GM15510 (cell line): ENCODE measurements around the gene OR6J1.

Experiments
- POLR2A ChIP-seq: IDR thresholded peaks from 3 replicates; pipeline ENCODE4 v1.6.1; 2011; ENCODE audit warnings: borderline replicate concordance; ENCODE audit not compliant: insufficient read length; ENCODE audit errors: extremely low read depth

OR6J1 gene

DNA sequence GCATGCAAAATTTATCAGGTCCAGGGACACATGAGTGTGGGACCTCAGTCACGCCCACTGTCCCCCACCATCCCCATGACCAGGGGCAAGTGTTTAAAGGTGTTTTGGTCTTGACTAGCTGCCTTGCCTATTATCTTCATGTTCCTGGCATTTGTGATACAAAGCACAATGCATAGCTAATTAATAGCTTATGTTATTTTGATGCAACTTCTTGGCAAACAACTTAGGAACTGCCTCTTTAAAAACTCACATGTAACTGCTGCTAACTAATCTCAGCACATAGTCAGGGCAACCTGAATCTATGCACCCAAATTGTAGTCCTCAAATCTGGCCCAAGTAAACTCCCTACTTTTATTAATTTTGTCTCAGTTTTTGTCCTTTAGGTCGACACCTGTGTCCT, 7.4 kb upstream of the OR6J1 start:
- TF ChIP-seq POLR2A: no peak

DNA sequence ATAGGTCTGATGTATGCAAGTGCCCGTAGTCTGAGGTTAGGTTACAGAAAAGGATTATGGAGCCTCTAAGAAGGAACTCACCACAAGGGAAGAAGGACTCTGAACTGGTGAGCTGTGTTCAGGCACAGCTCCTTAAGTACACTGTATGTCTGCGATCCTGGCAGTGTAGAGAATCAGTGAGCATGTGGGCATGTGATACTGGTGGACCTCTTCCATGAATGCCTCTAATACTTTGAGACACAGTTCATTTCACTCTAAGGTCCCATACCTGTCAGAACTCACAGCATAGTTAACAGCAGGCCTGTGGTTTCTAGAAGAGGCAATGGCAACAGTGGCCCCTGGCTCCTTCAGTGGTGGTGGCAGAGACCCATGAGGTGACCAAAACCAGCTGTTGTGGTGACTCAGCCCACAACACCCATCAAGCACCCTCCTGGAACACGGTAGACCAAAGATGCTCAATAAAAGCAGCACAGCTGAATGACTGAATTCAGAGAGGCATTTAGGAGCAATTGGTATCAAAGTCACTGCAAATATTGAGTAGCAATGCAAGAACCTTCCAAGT, 6.9 kb upstream of the OR6J1 start:
- TF ChIP-seq POLR2A: peak; percentile 52

DNA sequence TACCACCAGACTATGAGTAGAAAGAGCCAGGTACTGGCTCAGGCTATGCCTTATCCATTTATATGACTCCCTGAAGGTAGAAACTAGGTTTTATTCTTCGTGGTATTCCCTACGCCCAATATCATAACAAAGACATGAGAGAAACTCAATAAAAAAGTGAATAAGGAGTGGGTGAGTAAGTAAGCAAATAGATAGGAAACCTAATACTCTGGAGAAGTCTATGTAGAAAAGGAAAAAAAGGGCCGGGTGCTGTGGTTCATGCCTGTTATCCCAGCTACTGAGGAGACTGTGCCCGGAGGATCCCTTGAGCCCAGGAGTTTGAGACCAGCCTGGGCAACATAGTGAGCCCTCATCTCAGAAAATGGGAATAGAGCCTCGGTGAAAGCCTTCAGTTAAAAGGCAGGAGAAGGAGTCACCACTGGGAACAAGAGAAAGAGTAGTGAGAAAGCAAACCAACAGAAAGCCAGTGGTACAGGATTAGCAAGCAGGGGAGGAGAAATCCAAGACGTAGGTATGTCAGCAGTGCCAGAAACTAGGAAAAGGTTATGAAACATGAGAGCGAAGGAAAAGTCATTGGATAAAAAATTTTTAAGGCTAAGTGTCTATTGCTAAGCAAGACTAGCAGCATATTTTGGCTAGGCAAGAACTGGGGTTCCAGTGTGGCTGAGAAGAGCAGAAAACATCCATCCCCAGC, 6.0 kb upstream of the OR6J1 start:
- TF ChIP-seq POLR2A: no peak

DNA sequence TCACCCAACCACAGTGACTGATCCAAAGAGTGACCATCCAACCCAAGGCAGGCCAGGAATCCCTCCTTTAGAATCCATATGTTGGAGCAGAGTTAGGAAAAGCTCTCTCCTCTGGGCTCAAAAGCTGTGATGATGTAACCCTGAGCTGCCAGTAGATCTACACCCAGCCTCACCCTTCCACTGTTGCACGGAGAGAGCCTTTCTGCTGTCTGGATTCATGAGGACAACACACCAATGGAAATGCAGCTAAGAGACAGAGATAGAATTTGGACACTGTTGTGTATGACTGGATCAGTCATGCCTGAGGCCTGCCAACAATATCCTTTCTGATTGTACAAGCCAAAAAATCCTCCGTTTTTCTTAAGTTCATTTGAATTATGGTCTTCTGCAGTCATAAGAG, 4.4 kb upstream of the OR6J1 start:
- no peak for TF ChIP-seq POLR2A

DNA sequence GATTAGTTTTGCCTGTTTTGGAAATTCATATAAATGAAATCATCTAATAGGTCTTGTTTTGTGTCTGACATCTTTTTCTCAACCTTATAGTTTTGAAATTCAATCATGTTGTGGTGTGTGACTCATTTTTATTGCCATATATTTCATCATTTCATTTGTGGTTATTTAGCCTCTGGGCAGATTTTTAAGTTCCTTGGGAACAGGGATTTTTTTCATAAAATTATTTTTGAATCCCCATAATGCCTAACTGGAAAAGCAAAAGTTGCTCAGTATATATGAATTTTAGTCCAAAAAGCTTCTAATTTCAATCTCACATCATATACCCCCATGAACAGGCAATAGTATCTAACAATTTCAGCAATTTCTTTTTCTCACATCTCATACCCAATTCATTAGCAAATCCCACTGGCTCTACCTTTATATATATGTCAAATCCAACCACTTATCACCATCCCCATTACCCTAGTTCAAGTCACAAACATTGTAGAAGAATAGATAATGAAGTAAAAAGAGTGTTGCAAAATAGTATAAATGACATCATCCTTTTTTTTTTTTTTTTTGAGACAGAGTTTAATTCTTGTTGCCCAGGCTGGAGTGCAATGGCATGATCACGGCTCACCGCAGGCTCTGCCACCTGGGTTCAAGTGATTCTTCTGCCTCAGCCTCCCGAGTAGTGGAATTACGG, 2.6 kb upstream of the OR6J1 start:
- TF ChIP-seq POLR2A: no peak

DNA sequence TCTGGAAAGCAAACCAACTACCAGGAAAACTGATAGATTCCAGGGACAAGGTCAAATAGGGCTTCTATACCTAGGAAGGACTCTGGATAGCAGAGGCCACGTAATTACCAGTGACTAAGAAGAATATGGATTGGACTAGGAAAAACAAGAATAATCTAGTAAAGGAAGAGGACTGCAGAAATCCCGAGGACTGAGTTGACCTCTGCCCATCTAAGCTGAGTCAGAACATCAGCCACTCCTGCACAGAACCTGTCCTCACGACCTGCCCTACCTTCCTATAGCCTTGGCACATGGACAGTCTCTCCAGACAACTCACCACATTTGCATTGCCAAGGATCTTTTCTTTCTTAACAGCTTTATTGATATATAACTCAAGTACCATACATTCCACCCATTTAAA, 2.3 kb downstream of the OR6J1 start:
- TF ChIP-seq POLR2A: no peak

DNA sequence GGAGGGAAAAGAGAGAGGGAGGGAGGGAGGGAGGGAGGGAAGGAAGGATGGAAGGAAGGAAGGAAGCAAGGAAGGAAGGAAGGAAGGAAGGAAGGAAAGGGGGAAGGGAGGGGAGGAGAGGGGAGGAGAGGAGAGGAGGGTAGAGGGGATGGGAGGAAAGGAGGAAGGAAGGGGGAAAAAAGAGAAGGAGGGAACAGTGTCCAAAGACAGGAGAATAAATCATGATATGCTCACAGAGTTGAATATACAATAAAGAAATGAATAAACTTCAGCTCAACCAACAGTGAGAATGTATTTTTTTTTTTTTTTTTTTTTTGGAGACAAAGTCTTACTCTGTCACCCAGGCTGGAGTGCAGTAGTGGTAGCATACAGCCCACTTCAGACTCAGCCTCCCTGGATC, 4.0 kb downstream of the OR6J1 start:
- no peak for TF ChIP-seq POLR2A

DNA sequence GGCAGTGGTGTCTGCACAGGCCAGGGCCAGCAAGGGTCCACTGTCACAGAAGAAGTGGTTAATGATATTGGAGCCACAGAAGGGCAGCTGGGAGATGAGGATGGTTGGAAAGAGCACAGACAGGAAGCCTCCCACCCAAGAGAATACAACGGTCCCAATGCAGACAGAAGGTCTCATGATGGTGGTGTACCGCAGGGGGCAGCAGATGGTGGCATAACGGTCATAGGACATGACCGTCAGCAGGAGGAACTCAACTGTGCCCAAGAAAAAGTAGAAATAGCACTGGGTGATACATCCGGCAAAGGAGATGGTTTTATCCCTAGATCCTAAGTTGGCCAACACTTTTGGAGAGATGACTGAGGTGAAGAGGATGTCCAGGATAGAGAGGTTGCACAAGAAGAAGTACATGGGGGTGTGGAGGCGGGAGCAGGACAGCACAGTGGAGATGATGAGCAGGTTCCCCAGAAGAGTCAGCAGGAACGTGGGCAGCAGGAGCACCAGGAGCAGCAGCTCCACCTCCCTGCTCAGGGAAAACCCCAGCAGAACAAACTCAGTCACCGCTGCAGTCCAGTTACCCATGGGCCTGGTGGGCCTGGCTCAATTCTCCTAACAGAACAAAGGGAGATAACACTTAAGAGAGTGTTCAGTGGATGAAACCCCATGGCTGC, 9.8 kb downstream of the OR6J1 start:
- TF ChIP-seq POLR2A: no peak

DNA sequence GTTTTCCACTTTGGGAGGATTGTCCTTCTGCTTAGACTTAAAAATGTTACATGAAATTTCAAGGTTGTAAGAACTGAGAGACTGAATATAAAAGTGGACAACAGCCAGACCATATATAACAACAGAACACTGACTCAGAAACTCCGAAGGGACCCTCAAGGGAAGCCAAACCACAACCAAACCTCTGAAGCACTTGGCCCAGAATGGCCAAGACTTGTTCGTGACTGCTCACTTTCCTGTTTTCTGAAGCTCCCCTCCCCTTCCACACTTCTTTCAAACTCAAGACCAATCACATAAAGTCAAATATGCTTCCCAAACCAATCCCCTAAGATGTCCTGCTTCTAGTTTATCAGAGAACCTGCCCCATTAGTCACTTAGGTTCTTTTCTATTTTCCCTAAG, 13.7 kb downstream of the OR6J1 start:
- no peak for TF ChIP-seq POLR2A

DNA sequence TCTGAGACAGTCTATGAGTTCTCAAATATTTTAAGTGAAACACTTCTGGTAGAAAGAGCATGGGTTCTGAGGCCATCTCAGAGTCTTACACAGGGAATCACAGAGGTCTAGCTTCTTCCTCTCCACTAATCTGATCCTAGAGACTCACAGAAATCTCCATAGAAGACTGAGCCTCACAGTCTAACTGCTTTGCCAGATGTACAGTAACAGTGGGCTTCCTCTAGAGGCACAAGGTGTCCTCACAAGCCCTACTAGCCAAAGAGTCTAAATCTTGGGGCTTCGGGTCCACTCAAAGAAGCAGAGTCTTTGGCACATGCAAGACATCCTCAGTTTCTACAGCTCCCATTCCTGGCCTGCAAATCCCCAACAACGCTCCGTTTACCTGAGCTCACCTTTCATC, 14.1 kb downstream of the OR6J1 start:
- TF ChIP-seq POLR2A: no peak

DNA sequence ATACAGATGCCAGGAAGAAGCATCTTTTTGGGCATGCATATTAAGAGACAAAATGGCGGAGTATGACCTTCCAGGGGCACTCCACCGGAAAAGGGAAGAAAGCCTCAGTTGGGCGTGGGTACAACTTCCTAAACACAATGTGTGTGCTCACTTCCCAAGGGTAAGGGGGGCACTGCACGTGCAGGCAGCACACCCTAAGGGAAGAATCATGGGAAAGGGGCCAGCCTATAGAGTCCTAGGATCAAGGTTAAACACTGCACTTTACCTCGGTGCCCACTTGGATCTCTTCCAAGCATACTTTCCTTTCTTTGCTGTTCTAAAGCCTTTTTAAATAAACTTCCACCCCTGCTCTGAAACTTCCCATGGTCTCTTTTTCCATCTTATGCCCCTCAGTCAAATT, 14.8 kb downstream of the OR6J1 start:
- no peak for TF ChIP-seq POLR2A

DNA sequence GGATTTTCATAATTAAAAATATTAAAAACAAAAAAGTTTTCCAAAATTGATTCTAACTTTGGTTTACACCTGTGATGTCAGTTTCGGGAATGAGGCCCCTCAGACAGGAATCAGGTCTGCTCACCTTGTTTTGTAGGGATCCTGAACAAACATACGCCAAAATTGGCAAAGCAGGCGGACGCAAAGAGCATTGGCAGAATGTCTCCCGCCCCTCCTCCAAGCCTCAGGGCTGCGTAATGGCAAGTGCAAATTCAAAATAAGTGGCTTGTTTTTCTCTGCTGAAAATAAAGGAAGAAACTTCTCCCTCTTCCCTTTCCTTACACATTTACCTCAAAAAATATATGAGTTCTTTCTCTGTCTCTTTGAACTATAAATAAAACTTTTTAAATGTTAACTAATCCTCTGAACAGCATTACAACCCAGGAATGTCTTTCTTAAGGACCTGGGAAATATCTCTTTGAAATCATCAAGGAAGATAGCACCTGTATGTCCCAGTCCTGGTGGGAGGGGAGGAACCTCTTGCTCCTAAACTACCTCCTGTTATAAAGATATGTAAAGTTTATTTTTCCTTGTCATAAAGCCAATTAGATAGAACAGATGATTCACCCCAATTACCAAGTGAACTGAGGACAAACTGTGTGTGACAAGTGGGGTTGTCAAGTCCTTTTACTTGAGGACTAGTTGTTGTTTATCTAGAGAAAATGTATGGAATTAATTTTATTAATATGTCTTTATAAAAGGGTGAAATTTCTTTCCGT, 16.5 kb downstream of the OR6J1 start:
- TF ChIP-seq POLR2A: no peak

DNA sequence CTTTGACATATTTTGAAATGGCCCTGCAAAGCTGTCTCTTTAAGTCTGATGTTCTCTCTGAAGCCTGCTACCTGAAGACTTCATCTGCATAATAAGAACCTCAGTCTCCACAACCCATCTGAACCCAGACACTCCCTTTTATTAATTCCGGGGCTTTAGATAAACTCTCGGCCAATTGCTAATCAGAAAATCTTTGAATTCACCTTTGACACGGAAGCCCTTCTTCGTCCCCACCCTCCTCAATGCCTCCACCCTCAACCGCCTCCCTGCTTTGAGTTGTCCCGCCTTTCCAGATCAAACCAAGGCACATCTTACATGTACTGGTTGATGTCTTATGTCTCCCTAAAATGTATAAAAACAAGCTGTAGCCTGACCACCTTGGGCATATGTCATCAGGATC, 17.6 kb downstream of the OR6J1 start:
- no peak for TF ChIP-seq POLR2A

DNA sequence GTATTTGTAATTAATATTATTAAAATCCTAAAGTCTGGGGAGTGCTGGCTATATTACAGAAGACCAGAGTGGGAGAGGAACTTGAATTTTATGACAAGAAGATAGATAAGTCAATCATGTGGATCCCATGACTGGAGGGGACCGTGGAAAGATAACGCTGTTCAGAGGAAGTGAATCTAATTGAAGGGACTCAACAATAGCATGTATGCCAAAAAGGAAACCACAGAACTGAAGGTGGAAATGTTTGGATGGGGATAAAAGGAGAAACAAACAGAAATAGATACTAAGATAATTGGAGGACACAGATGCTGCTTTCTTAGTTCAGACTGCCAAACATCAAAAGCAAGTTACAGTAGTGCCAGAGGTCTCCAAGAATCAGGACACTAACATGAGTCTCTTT, 21.1 kb downstream of the OR6J1 start:
- TF ChIP-seq POLR2A: no peak

DNA sequence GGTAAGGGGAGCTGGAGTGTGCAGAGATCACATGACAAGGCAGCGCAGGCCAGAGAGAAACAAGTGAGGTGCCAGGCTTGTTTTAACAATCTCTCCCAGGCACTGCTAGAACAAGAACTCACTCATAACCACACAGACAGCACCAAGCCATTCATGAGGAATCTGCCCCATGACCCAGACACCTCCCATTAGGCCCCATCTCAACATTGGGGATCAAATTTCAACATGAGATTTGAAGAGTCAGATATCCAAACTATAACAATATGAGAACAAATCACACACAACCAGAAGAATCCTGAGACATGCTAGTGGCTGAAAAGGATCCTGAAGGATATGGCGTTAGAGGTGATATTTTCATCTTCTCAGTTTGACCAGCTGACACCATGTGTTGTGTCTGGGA, 21.9 kb downstream of the OR6J1 start:
- TF ChIP-seq POLR2A: no peak

DNA sequence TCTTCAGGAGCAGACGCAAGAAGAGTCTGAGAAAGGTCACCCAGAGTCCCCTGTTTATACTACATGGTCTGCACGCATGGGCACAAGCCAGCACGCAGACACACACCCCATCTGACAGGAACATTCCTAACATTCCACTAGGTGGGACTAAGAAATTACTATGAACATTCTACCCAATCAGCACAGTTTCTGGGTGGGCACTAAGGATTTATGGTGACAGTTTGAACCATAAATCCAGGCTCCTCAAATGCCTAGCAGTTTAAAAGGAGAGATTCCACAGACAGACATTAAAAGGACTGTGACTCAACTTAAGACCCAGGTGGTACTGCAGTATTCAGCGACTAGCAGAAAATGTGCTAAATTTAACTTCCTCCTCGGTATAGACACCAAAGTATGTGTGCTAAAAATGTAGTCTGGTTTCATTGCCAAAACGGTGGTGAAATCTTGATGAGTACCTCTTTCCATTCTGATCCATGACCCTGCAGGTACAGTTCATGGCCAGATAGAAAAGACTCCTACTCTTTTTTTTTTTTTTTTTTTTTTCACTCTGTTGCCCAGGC, 29.8 kb downstream of the OR6J1 start:
- TF ChIP-seq POLR2A: no peak
